Measurements from ENCODE around the gene SHOX.

SHOX gene

DNA sequence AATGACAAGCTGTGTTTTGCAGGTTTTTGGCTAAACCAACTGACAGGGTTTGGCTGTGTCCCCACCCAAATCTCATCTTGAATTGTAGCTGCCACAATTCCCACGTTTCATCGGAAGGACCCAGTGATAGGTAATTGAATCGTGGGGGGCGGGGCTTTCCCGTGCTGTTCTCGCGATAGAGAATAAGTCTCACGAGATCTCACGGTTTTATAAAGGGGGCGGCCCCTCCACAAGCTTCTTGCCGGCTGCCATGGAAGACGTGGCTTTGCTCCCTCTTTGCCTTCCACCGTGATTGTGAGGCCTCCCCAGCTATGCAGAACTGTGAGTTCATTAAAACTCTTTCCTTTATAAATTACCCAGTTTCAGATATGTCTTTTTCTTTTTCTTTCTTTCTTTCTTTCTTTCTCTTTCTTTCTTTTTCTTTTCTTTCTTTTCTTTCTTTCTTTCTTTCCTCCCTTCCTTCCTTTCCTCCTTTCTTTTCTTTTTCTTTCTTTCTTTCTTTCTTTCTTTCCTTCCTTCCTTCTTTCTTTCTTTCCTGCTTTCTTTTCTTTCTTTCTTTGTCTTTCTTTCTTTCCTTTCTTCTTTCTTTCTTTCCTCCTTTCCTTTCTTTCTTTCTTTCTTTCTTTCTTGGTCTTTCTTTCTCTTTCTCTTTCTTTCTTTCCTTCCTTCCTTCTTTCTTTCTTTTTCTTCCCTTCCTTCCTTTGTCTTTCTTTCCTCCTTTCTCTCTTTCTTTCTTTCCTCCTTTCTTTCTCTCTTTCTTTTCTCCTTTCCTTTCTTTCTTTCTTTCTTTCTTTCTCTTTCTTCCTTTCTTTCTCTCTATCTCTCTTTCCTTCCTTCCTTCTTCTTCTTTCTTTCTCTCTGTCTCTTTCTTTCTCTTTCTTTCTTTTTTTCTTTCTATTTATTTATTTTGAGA is 54.8 kb downstream of the SHOX start:
- Histone ChIP-seq H3K79me2 (ENCODE audit: insufficient read depth, low read depth) (no peaks in the 10 kb centered on the region), H4K20me1 (ENCODE audit: insufficient read depth) (no peaks in the 10 kb centered on the region), H3K27me3 (ENCODE audit: insufficient read depth, low read depth) (no peaks in the 10 kb centered on the region; the same call in 1 of the 2 replicates), H3K27ac (no peak overlapping the region), H3K9ac (no peak overlapping the region), H3K4me2 (no peak overlapping the region), H2AFZ (ENCODE audit: low read depth) (no peak overlapping the region), H3K4me3 (IDR thresholded peaks at IDR 0.05; ENCODE audit: insufficient read depth, low read depth, low read length) (no peak overlapping the region), H3K36me3 (ENCODE audit: insufficient read depth) (no peaks in the 10 kb centered on the region), H3K4me1 (ENCODE audit: low read depth, poor library complexity, severe bottlenecking) (no peaks in the 10 kb centered on the region)
- TF ChIP-seq, protein P1, sequence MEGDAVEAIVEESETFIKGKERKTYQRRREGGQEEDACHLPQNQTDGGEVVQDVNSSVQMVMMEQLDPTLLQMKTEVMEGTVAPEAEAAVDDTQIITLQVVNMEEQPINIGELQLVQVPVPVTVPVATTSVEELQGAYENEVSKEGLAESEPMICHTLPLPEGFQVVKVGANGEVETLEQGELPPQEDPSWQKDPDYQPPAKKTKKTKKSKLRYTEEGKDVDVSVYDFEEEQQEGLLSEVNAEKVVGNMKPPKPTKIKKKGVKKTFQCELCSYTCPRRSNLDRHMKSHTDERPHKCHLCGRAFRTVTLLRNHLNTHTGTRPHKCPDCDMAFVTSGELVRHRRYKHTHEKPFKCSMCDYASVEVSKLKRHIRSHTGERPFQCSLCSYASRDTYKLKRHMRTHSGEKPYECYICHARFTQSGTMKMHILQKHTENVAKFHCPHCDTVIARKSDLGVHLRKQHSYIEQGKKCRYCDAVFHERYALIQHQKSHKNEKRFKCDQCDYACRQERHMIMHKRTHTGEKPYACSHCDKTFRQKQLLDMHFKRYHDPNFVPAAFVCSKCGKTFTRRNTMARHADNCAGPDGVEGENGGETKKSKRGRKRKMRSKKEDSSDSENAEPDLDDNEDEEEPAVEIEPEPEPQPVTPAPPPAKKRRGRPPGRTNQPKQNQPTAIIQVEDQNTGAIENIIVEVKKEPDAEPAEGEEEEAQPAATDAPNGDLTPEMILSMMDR (conservative IDR thresholded peaks at IDR 0.05; ENCODE audit: low read depth, low read length): no peak

DNA sequence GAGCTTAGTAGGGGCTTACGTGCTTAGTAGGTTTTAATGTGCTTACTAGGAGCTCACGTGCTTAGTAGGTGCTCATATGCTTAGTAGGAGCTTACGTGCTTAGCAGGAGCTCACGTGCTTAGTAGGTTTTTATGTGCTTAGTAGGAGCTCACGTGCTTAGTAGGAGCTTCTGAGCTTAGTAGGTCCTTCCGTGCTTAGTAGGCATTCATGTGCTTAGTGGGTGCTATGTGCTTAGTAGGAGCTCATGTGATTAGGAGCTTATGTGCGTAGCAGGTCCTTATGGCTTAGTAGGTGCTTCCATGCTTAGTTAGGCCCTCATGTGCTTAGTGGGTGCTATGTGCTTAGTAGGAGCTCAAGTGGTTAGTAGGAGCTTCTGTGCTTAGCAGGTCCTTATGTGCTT is 59.4 kb downstream of the SHOX start:
- H3K9ac ChIP-seq: no peak overlapping the region
- H2AFZ ChIP-seq (ENCODE audit: low read depth): no peak overlapping the region
- no peaks in the 10 kb centered on the region for H3K27me3 ChIP-seq (ENCODE audit: insufficient read depth, low read depth)
- no peak overlapping the region for H3K4me2 ChIP-seq
- H4K20me1 ChIP-seq (ENCODE audit: insufficient read depth): no peaks in the 10 kb centered on the region
- H3K27ac ChIP-seq: no peak overlapping the region
- no peaks in the 10 kb centered on the region for H3K4me1 ChIP-seq (ENCODE audit: low read depth, poor library complexity, severe bottlenecking)
- H3K79me2 ChIP-seq (ENCODE audit: insufficient read depth, low read depth): no peaks in the 10 kb centered on the region
- H3K4me3 ChIP-seq (IDR thresholded peaks at IDR 0.05; ENCODE audit: insufficient read depth, low read depth, low read length): no peak overlapping the region
- TF ChIP-seq, protein P1 (conservative IDR thresholded peaks at IDR 0.05; ENCODE audit: low read depth, low read length): no peak
- H3K36me3 ChIP-seq (ENCODE audit: insufficient read depth): no peaks in the 10 kb centered on the region

DNA sequence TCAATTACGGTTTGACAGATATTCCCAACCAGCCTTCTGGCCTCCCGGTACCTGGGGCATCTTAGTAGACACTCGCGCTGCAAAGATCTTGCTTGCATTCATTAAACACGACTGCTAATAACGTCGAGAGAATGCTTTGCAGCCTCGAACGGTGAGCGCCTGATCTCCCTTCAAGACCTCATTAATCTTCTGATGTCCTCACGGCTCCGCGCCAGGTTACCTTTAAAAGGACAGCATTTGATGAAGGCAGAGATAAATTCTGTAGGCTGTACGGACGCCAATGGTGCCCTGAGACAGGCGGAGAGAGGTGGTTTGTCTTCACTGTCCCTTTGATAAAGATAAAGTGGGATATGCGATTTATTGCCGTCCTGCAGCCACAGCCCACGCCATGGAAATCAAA is 64.2 kb downstream of the SHOX start:
- H3K27me3 ChIP-seq (ENCODE audit: insufficient read depth, low read depth): no peaks in the 10 kb centered on the region
- H3K4me3 ChIP-seq (IDR thresholded peaks at IDR 0.05; ENCODE audit: insufficient read depth, low read depth, low read length): no peak overlapping the region
- TF ChIP-seq, protein P1 (conservative IDR thresholded peaks at IDR 0.05; ENCODE audit: low read depth, low read length): no peak

DNA sequence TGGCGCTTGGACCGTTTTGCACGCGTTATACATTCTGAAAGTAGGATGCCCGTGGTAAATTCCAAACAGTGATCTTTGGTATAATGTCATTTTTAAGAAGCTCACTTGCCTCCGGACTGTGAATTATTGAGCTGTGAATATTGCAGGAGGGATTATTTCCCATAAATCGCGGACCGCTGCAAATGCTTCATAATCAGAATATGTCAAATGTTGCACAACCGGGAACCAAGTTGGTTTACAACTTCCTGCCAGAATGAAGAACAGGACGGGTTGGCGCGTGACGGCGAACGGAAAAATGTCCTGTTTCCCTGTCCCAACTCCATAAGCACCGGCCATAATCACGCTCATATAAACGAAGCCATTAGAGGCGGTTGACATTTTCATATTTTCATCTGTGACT is 67.6 kb downstream of the SHOX start:
- no peaks in the 10 kb centered on the region for H3K4me1 ChIP-seq (ENCODE audit: low read depth, poor library complexity, severe bottlenecking)
- H3K27ac ChIP-seq: no peak overlapping the region
- TF ChIP-seq, protein P1 (conservative IDR thresholded peaks at IDR 0.05; ENCODE audit: low read depth, low read length): no peak
- no peaks in the 10 kb centered on the region for H3K36me3 ChIP-seq (ENCODE audit: insufficient read depth)
- H3K79me2 ChIP-seq (ENCODE audit: insufficient read depth, low read depth): no peaks in the 10 kb centered on the region
- no peaks in the 10 kb centered on the region for H4K20me1 ChIP-seq (ENCODE audit: insufficient read depth)
- H3K9ac ChIP-seq: no peak overlapping the region
- H3K4me3 ChIP-seq (IDR thresholded peaks at IDR 0.05; ENCODE audit: insufficient read depth, low read depth, low read length): no peak overlapping the region
- H3K27me3 ChIP-seq (ENCODE audit: insufficient read depth, low read depth): no peaks in the 10 kb centered on the region
- H2AFZ ChIP-seq (ENCODE audit: low read depth): no peak overlapping the region
- no peak overlapping the region for H3K4me2 ChIP-seq

More for the DNA sequence above, 64.2 kb downstream of the SHOX start:
- Histone ChIP-seq H3K27ac (no peak overlapping the region), H4K20me1 (ENCODE audit: insufficient read depth) (no peaks in the 10 kb centered on the region), H3K4me2 (no peak overlapping the region), H3K9ac (no peak overlapping the region), H3K36me3 (ENCODE audit: insufficient read depth) (no peaks in the 10 kb centered on the region), H2AFZ (ENCODE audit: low read depth) (no peak overlapping the region), H3K79me2 (ENCODE audit: insufficient read depth, low read depth) (no peaks in the 10 kb centered on the region), H3K4me1 (ENCODE audit: low read depth, poor library complexity, severe bottlenecking) (no peaks in the 10 kb centered on the region)

Data from KMS-11 (cell line).